UCSD-AML1 (cell line): ENCODE data around the gene CTDSP2.
"Not testable (repeated sequence)": the region's sequence is repeated elsewhere in the genome, so short reads cannot be mapped to it uniquely, and the experiment has no call there.

Experiments used
- DNase-seq: peaks from one replicate; lab custom pipeline; 2025; ENCODE audit not compliant: unreplicated experiment; lab: John Stamatoyannopoulos, UW

The CTDSP2 gene, protein sequence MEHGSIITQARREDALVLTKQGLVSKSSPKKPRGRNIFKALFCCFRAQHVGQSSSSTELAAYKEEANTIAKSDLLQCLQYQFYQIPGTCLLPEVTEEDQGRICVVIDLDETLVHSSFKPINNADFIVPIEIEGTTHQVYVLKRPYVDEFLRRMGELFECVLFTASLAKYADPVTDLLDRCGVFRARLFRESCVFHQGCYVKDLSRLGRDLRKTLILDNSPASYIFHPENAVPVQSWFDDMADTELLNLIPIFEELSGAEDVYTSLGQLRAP

DNA sequence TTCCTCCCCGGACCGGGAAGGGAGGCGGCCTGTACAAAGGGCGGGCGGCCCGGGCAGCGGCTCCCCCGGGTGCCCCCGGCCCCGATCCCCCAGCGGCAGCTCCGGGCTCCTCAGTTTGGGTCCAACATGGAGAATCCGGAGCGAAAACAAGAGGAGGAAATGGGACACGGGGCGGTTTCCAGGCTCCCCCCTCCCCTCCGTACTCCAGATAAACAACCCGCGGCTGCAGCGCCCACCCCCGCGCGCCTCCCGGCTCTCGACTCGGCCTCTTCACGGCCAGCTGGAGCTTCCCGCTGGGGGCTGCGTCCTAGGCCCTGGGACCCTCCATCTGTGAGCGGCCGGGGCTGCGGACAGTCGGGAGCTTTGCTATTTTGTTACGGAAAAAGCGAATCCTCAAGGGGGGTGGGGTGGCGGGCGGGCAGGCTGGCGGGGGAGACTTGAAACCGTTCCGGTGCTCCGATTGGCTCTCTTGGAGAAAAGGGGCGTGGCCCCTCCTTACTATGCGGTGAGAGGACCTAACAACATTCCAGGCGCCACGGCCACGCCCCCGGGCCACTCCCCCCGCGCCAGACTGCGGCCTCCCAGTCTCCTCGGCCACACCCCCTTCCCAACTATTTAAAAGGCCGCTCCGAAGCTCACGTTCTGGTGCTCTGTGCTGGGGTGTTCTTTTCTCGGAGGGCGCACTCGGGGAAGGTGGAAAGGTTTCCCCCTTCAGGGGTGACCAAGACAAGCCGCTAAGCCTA is at the start of gene CTDSP2:
Gene CTDSP2, minus strand, starts transcription at position 153 of the 743 bp plus-strand sequence. CDS start 294 bp downstream, outside the sequence.
- peak; percentile 98 for DNase-seq

DNA sequence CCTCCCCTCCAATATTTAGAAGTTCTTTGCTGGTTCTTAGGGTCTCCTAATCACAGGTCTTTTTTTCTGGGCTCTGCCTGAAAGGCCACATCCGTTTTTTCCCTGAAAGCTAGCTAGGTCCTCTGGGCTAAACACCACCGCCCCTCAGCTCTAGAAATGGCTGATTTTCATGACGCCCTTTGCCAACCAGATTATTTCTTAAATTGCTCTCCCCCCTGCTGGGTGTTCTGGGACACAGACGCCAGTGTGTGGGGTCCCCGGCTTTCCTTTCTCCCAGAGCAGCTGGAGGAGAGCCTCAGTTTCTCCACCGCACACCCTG is 49.5 kb upstream of the CTDSP2 start:
- no peak for DNase-seq

DNA sequence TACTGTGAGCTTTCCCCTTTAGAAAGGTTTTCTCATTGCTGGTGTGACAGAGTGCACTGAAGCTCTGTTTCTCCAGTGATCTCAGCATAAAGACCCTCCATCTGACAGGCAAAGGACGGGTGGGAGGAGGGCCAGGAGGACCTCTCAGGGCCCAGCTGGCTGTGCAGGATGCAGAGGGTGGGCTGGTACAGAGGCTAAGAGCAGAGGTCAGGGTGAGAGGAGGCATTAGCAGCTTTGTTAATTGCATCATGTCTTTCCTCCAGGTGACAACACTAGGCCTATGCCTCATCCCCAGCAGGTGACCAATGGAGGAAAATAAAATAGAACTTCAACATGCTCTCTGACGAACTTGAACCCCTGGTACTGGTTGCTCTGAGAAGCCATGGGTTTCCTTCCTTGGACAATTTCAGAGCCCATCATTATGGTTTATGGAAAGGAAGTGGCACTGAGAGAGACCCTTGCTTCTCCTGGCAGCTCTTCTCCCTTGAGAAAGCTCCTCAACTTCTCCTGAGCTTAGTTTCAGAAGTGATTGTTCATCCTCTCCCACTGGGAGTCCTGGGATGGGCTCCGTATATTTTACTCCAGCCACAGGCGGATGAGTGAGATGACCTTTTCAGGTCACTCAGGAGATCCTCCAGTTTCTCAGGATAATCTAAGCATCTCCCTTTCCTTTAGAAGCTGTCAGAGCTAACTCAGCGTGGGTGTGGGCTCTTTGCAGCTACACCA is 49.0 kb upstream of the CTDSP2 start:
- no peak for DNase-seq

DNA sequence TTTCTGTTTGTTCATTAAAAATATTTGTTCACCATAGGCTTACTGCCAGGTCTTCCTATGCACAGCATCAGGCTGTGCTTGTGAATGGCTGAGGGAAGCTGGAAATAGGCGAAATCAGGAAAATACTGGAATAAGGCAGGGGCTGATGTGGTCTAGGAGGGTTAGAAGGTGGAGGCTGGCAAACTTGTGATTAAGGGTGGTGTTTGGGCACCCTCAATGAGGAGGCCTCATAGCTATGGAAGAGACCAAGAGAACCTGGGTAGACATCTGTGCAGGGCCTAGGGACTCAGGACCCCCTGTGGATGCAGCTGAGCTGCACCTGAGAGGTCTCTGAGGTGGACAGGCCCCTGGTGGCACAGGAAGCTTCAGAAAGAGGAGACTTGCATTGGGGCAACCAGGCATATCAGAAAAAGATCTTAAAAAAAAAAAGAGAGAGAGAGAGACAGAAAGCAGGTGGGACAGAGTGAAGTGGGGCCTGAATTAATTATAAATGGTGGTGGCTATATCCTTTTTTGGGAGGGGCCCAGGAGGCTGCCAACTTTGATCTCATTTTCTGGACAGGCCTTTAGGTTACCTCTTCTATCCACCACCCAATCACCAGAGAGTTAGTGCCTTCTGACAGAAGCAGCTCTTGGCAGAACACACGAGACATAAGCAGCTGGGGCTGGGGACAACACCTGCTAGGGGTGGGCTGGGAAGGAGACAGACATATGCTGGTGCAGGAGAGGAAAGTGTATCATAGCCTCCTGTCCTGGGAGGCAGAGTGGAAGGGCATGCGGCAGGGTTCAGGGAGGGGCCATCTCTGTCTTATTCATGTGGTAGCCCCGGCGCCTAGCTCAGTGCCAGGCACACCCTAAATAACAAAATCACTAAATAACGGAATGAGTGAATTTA is 48.1 kb upstream of the CTDSP2 start:
- DNase-seq: no peak

DNA sequence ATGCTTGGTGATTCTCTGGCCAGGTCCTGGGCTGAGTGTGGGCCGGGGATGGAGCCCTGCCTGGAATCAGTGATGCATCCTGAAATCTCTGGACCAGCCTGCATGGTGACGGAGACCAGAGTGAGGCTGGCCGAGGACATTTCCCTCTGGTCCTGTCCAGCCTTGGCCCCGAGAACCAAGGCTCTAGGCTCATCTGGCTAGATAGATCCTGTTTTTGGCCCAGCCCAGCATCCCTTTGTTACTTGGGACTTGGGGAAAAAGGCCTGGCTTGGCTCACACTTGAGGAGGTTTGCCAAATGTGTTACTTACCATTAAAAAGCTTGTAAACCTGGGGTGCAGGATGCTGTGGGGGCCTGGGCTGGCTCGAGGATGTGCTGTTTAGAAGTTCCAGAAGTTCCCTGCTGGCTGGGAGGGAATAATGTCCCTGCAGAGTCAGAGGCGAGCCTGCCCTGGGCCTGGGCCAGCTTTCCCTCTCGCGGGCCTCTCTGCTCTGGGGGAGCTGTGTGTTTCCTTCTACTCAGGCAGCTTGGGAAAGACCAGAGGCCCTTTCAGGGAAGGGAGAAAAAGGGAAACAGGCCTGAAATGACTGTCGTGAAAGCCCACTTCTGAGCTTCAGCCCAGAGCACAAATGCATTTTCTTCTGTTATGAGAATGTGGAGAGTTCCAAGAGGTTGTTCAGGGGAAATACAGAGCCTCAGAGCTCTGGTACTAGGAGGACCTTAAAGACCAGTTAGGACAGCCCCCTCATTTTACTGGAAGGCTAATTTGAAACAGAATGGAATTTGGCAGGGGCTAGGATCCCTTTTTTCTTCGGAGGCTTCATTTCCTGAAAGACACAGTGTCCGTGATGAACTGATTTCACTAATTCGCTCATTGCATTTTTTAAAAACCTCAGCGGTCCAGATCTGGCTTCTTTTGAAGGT is 47.2 kb upstream of the CTDSP2 start:
- DNase-seq: peak; percentile 29

DNA sequence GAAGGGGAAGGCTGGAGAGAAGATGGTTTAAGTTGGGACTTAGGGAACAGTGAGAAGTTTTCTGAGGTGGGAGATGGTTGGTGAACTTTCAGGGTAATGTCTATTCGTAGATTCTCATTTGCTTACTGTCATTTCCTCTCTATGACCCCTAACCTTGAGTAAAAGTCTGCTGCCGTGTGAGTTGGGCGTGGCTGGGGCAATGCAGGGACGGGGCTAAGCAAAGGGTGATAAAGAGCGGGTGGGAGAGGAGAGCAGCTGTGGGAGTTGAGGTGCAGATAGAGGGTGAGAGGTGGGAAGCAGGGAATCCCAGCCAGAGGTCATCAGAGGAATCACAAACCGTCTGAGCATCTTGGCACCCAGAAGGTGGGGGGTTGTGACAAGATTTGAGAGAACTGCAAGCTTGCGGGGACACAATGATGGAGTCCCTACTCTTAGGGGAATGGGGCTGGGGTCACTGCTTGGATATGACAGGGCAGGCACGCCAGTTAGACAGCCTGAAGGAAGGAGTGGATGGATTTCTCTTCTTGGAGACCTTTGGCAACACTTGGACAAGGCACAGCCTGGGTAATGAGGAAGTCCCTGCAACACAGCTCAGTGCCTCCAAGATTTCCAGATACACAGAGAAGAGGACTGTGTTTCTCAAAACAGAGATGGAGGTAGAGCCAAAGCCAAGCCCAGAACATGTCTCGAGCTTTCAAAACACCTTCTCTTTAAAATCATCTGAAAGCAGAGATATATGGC is 45.9 kb upstream of the CTDSP2 start:
- DNase-seq: no peak

DNA sequence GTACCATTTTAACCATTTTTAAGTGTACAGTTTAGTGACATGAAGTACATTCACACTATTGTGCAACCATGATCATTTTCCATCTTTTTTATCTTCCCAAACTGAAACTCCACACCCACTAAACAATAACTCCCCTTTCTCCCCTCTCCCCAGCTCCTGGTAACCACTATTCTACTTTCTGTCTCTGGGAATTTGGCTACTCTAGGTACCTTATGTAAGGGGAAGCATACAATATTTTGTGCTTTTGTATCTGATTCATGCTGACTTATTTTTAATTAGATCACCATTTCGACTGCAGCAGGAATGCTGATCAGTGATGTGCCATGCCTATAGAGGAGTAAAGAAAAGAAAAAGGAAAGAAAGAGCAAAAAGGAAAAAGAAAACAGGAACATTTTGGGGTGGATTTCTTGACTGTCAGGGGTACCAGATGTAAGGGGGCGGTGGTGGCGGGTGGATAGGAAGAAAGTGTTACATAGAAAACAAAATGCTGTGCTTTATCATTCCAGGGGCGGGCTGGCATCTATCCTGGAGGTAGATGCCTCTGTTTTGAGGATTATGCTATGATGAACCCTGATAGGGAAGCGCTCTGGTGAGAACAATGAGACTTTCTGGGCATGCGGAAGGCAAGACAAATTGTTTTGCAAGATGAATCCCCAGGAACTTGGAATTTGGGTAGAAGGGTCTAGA is 45.2 kb upstream of the CTDSP2 start:
- no peak for DNase-seq

DNA sequence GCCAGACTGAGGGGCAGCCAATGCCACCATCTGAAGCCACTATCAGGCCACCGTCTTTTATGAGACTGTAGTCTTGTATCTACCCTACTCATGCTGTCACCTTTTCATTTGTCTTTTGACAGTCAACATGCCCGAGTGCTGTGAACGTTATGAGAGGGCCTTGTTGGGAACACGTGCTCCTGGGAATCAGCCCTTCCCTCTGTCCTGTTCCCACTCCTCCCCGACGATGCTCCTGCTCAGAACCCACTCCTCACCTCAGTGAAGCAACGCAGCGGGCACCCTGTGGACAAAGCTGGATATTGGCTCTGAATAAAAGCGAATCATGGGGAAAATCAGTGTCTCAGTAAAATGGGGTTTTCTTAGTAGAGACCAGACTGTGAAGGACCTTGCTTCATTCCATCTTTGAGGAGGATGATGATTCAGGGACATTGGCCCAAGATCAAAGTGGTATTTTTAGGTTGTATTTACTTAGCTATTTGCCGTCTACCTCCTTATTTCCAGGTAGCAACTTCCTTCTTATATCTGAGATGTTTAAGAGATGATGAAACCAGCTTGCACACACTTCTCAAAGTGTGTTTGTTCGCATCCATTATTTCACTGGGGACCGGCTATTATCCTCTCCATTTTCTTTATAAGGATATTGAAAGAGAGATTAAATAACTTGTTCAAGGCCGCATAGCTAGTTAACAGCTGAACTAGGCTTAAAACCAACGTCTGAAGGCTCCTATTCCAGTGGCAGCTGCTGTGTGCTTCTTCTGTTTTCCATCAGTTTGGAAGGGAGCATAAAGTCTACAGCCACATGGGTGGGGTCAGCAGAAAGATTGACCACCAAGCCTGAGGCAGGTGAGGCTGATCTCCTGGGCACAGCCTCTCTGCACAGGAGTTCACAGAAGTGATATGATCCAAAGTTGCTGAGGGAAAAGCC is 43.9 kb upstream of the CTDSP2 start:
- no peak for DNase-seq

DNA sequence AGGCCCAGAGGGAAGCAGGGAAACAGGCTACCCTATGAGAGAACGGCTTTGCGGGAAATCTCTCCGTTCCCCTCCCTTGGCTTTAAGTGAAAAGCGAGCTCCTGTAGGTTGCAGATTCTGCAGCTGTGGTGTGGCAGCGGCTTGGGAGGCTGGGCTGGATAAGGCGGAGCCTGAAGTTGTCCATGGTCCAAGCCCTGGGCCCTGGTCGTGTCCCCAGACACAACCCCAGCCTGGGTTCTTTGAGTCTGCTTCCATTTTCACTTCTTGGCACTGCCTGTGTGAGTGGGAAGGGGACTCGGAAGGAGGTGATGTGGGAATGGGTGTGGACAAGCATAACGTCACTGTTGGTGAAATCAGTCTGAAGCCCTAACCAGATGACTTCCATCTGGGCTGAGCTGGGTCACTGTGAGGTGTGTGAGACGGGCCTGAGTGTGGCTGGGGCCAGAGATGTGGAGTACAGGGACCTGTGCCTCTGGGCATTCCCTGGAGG is 43.0 kb upstream of the CTDSP2 start:
- no peak for DNase-seq

DNA sequence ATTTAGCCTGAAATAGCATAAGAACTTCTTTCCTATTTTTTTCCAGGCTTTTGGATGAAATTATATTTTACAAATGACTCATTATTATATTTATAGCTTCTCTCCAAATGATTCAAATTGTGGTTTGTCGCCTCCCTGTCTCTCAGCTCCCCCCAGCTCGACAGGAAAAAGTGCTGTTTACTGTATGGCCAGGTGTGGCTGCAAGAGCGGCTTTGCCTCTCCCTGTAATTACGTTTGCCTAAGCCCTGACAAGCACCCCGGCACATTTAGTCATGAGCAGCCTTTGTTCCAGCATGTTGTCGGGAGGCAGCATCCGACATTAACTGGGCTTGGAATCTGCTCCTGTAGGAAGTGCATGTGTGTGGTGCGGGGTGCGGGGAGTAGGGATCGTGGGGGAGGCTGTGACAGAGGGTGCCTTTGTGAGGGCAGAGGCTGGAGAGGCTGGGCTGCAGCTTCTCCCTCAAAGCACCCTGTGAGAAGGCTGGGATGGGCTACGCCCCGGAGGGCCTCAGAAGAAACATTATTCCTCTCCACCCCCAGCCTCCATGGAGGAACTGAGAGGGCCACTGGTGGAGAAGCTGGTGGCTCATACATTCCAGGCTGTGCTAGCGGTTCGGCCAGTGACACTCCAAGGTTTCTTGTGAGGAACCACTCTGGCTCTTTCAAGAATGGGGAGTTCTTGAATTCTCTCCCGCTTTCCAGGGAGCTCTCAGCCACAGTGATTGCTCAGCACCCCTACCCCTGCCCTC is 42.1 kb upstream of the CTDSP2 start:
- no peak for DNase-seq

DNA sequence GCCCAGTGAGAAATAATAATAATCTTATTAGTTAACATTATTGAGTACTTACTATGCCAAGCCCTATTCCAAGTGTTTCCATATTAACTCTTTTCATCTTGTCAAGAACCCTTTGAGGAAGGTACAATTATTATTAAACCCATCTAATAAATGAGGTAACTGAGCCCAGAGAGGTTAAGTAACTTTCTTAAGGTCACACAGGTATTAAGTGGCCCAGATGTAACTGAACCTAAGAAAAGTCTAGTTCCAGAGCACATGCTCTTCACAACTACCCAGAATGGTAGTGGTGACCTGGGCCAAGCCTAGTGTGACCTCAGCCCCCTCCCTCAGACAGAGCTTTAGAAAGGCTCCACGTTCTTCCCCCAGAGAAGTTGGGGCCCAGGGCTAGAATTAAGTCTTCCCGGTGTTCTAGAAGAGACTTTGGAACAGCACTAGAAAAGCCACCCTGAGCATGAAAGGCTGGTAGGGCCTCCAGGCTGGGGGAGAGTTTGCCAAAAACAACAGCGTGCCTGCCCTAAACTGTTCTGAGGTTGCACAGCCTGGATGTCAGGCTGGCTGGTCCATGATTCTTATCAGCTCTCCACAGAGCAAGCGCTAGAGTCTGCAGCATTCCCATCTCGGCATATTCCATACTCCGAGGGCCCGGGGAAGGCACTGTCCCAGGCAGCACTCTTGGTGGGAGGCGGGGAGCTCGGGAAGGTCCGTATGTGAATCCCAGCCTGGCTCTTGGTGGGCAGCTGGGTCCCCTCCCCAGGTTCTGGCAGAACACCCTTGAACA is 41.3 kb upstream of the CTDSP2 start:
- no peak for DNase-seq

DNA sequence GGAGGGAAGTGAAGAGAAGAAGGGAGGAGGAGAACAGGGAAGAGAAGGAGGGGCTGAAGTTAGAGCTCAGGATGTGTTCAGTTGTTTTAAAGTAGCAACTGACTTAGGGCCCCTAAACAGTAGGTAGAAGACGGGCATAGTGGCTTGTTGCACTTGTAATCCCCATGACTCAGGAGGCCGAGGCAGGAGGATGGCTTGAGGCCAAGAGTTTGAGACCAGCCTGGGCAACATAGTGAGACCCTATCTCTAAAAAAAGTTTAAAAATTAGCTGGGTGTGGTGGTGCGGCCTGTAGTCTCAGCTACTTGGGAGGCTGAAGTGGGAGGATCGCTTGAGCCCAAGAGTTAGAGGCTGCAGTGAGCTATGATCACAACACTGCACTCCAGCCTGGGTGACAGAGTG is 40.4 kb upstream of the CTDSP2 start:
- DNase-seq: not testable (repeated sequence)

DNA sequence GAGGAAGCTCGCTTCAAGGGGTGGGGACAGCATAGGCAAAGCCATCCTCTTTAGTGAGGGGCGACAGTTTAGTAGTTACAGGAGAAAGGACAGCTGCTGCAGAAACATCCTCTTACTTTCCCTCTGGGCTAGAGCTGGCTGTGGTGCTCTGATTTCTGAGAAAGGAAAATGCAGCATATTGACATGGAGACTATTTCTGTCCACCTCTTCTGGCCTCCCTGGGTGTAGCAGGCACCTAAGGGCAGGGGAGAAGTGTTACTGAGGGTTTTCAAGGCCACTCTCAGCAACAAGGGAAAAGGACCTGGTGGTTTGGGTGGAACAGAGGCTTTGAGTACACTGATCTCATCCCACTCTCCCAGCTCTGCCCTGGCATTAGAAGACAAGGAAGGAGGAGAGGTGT is 40.0 kb upstream of the CTDSP2 start:
- DNase-seq: no peak

DNA sequence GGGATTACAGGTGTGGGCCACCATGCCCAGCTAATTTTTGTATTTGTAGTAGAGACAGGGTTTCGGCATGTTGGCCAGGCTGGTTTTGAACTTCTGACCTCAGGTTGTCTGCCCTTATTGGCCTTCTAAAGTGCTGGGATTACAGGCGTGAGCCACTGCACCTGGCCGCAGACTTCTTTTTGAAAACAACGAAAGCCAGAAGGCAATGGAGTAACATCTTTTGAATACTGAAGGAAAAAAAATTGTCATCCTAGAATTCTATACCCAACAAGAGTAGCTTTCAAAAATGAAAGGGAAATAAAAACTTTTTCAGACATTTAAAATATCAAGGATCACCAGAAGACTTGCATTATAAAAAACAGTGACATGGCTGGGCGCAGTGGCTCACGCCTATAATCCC is 38.7 kb upstream of the CTDSP2 start:
- DNase-seq: no peak

DNA sequence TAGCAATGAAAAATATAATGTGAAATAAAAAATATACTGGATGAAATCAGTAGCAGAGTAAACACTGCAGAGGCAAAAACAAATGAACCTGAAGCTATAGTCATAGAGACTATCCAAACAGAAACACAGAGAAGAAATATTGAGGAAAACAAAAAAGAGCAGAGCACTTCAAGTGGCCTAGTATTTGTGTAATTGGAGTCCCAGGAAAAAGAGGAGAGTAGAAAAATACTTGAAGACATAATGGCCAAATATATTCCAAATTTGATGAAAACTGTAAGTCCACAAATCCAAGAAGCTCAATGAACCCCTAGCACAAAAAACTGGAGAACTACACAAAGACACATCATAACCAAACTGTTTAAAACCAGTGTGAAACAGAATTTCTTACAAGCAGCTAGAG is 37.2 kb upstream of the CTDSP2 start:
- DNase-seq: no peak

DNA sequence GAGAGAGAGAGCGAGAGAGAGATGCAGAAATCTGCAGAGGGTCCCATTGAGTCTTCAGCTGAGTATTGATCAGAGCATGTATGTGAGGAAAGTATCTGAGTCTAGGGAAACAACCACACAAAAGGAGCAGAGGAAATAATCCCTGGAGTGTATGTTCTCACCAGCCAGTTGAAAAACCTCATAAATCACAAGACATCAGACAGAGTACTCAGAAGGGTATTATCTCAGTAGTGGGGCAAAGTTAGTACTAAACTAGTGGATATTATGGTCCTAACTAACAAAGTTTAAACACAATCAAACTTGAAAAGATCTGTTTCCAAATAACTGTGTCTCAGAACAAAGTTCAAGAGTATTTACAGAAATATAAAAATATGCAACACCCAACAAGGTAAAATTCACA is 36.5 kb upstream of the CTDSP2 start:
- no peak for DNase-seq
